ENCODE measurements around the gene ATP6V0E1.
A peak's percentile ranks its signal among the peaks of the same experiment; 100 is the strongest.

The ATP6V0E1 gene

DNA sequence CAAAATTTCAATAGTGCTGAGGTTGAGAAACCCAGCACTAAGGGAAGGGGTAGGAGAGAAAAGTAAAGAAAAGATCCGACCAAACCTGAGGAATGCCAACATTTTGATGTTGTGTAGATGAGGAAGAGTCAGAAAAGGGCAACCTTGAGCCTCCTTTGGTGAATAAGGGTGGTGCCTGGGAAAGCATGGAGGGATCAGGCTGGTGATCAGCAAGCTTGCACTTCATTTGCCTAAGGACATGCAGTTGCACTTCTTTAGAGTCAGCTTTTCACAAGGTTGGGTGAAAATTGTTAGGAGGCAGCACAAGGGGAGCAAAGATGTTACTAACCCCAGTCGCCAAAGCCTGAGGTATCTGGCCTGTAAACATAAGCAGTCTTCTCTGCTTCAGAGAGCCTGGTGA, 20.4 kb downstream of the ATP6V0E1 start:
- H3K9me3 ChIP-seq (ENCODE audit: control insufficient read depth, insufficient read depth, low read depth, low read length) = no peaks in the 10 kb centered on the region
- no peak overlapping the region for H3K9ac ChIP-seq (ENCODE audit: low read length)
- no peaks in the 10 kb centered on the region; the same call in 1 of the 2 replicates for H3K36me3 ChIP-seq (ENCODE audit: control insufficient read depth, insufficient read depth, low read length)
- H3K4me1 ChIP-seq (ENCODE audit: control insufficient read depth, insufficient read depth, low read length) = no peaks in the 10 kb centered on the region; the same call in 1 of the 2 replicates
- H3K27ac ChIP-seq (ENCODE audit: low read depth, low read length) = no peak overlapping the region
- H3K27me3 ChIP-seq (ENCODE audit: control insufficient read depth, insufficient read depth, low read length) = no peaks in the 10 kb centered on the region
- H3K4me3 ChIP-seq (ENCODE audit: low read depth, low read length) = no peak overlapping the region

GRCh38 chr5:173004447-173004846, 20.9 kb downstream of the ATP6V0E1 start:
- Histone ChIP-seq H3K4me3 (ENCODE audit: low read depth, low read length) (no peak overlapping the region), H3K27ac (ENCODE audit: low read depth, low read length) (no peak overlapping the region), H3K9me3 (ENCODE audit: control insufficient read depth, insufficient read depth, low read depth, low read length) (no peaks in the 10 kb centered on the region), H3K36me3 (ENCODE audit: control insufficient read depth, insufficient read depth, low read length) (no peaks in the 10 kb centered on the region; the same call in 1 of the 2 replicates), H3K4me1 (ENCODE audit: control insufficient read depth, insufficient read depth, low read length) (no peaks in the 10 kb centered on the region; the same call in 1 of the 2 replicates), H3K27me3 (ENCODE audit: control insufficient read depth, insufficient read depth, low read length) (no peaks in the 10 kb centered on the region), H3K9ac (ENCODE audit: low read length) (no peak overlapping the region)

DNA sequence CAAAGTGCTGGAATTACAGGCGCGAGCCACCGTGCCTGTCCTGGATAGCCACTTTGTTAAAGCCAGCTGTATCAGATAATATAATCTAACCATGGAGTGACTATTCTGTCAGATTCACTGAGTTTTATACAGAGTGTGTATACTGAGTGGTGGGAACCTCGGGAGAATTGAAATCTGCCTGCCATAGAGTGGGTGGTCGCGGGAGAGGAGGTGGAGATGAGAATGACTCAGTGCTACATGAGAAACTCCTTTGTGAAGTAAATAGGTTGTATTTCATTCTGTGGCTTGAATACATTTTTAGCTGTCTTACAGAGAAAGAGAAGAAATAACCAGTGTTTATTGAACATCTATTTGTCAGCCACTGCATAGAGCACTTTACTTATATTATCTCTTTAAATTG, 26.4 kb downstream of the ATP6V0E1 start:
- Histone ChIP-seq H3K4me1 (ENCODE audit: control insufficient read depth, insufficient read depth, low read length) (peaks cover 3% of the 10 kb centered on the region; the same call in 1 of the 2 replicates), H3K27me3 (ENCODE audit: control insufficient read depth, insufficient read depth, low read length) (no peaks in the 10 kb centered on the region), H3K4me3 (ENCODE audit: low read depth, low read length) (no peak overlapping the region), H3K9ac (ENCODE audit: low read length) (no peak overlapping the region), H3K9me3 (ENCODE audit: control insufficient read depth, insufficient read depth, low read depth, low read length) (no peaks in the 10 kb centered on the region), H3K27ac (ENCODE audit: low read depth, low read length) (no peak overlapping the region), H3K36me3 (ENCODE audit: control insufficient read depth, insufficient read depth, low read length) (no peaks in the 10 kb centered on the region)

GRCh38 chr5:173010547-173011464, 27.2 kb downstream of the ATP6V0E1 start:
- Histone ChIP-seq H3K9me3 (ENCODE audit: control insufficient read depth, insufficient read depth, low read depth, low read length) (no peaks in the 10 kb centered on the region), H3K4me3 (ENCODE audit: low read depth, low read length) (no peak overlapping the region), H3K36me3 (ENCODE audit: control insufficient read depth, insufficient read depth, low read length) (no peaks in the 10 kb centered on the region), H3K4me1 (ENCODE audit: control insufficient read depth, insufficient read depth, low read length) (peaks cover 8% of the 10 kb centered on the region; the same call in 1 of the 2 replicates), H3K9ac (ENCODE audit: low read length) (no peak overlapping the region), H3K27ac (ENCODE audit: low read depth, low read length) (no peak overlapping the region), H3K27me3 (ENCODE audit: control insufficient read depth, insufficient read depth, low read length) (no peaks in the 10 kb centered on the region)

DNA sequence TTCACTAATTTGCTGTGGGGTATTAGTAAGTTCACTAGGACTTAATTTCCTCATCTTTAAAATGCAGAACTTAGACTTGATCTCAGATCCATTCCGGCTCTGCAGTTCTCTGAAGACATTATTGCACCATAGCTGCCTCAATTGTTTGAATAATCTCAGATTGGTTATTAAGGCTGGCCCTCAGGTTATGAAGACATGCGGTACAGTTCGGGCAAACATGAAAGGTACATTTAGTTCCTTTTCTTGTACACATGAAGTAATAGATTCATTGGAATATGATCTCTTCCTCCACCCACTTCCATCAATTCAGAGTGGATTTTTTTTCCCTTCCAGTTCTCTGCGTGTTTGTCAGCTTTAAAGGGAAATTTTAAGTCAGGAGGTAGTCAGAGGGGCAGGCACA, 28.0 kb downstream of the ATP6V0E1 start:
- H3K27ac ChIP-seq (ENCODE audit: low read depth, low read length) = no peak overlapping the region
- no peak overlapping the region for H3K4me3 ChIP-seq (ENCODE audit: low read depth, low read length)
- H3K9me3 ChIP-seq (ENCODE audit: control insufficient read depth, insufficient read depth, low read depth, low read length) = no peaks in the 10 kb centered on the region
- peaks cover 15% of the 10 kb centered on the region for H3K4me1 ChIP-seq (ENCODE audit: control insufficient read depth, insufficient read depth, low read length)
- no peak overlapping the region for H3K9ac ChIP-seq (ENCODE audit: low read length)
- no peaks in the 10 kb centered on the region for H3K27me3 ChIP-seq (ENCODE audit: control insufficient read depth, insufficient read depth, low read length)
- H3K36me3 ChIP-seq (ENCODE audit: control insufficient read depth, insufficient read depth, low read length) = no peaks in the 10 kb centered on the region

DNA sequence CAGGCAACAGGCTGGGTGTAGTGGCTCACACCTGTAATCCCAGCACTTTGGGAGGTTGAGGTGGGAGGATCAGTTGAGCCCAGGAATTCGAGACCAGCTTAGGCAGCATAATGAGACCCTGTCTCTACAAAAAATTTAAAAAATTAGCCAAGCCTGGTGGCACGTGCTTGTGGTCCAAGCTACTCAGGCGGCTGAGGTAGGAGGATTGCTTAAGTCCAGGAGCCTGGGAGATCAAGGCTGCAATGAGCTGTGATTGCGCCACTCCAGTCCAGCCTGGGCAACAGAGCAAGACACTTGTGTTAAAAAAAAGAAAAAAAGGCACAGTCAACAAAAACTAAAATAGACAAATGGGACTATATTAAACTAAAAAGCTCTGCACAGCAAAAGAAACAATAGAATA, 29.3 kb downstream of the ATP6V0E1 start:
- Histone ChIP-seq H3K4me3 (ENCODE audit: low read depth, low read length) (no peak overlapping the region), H3K9ac (ENCODE audit: low read length) (no peak overlapping the region), H3K4me1 (ENCODE audit: control insufficient read depth, insufficient read depth, low read length) (peaks cover 20% of the 10 kb centered on the region), H3K9me3 (ENCODE audit: control insufficient read depth, insufficient read depth, low read depth, low read length) (no peaks in the 10 kb centered on the region), H3K27ac (ENCODE audit: low read depth, low read length) (no peak overlapping the region), H3K36me3 (ENCODE audit: control insufficient read depth, insufficient read depth, low read length) (no peaks in the 10 kb centered on the region), H3K27me3 (ENCODE audit: control insufficient read depth, insufficient read depth, low read length) (no peaks in the 10 kb centered on the region)

GRCh38 chr5:173014671-173015070, 31.1 kb downstream of the ATP6V0E1 start:
- Histone ChIP-seq H3K4me1 (ENCODE audit: control insufficient read depth, insufficient read depth, low read length) (peaks cover 20% of the 10 kb centered on the region), H3K4me3 (ENCODE audit: low read depth, low read length) (no peak overlapping the region), H3K9me3 (ENCODE audit: control insufficient read depth, insufficient read depth, low read depth, low read length) (no peaks in the 10 kb centered on the region), H3K27me3 (ENCODE audit: control insufficient read depth, insufficient read depth, low read length) (no peaks in the 10 kb centered on the region), H3K9ac (ENCODE audit: low read length) (no peak overlapping the region), H3K36me3 (ENCODE audit: control insufficient read depth, insufficient read depth, low read length) (0 out of 2 replicates have a peak, but pooled peaks cover 3% of the 10 kb centered on the region), H3K27ac (ENCODE audit: low read depth, low read length) (no peak overlapping the region)

- no peaks in the 10 kb centered on the region for H3K9me3 ChIP-seq (ENCODE audit: control insufficient read depth, insufficient read depth, low read depth, low read length)
- H3K27me3 ChIP-seq (ENCODE audit: control insufficient read depth, insufficient read depth, low read length) = no peaks in the 10 kb centered on the region
- H3K4me1 ChIP-seq (ENCODE audit: control insufficient read depth, insufficient read depth, low read length) = peaks cover 17% of the 10 kb centered on the region
- no peak overlapping the region for H3K27ac ChIP-seq (ENCODE audit: low read depth, low read length)
- no peak overlapping the region for H3K9ac ChIP-seq (ENCODE audit: low read length)
- no peak overlapping the region for H3K4me3 ChIP-seq (ENCODE audit: low read depth, low read length)
- peaks cover 8% of the 10 kb centered on the region for H3K36me3 ChIP-seq (ENCODE audit: control insufficient read depth, insufficient read depth, low read length)
Measured at GRCh38 chr5:173015192-173015591, 31.6 kb downstream of the ATP6V0E1 start.

GRCh38 chr5:173015598-173016455, 32.3 kb downstream of the ATP6V0E1 start:
- Histone ChIP-seq H3K27me3 (ENCODE audit: control insufficient read depth, insufficient read depth, low read length) (no peaks in the 10 kb centered on the region), H3K9ac (ENCODE audit: low read length) (no peak overlapping the region), H3K27ac (ENCODE audit: low read depth, low read length) (0 out of 2 replicates have a peak overlapping the region, but pooled peaks have one; percentile 1), H3K4me1 (ENCODE audit: control insufficient read depth, insufficient read depth, low read length) (peaks cover 17% of the 10 kb centered on the region), H3K36me3 (ENCODE audit: control insufficient read depth, insufficient read depth, low read length) (peaks cover 9% of the 10 kb centered on the region), H3K9me3 (ENCODE audit: control insufficient read depth, insufficient read depth, low read depth, low read length) (no peaks in the 10 kb centered on the region), H3K4me3 (ENCODE audit: low read depth, low read length) (no peak overlapping the region)

DNA sequence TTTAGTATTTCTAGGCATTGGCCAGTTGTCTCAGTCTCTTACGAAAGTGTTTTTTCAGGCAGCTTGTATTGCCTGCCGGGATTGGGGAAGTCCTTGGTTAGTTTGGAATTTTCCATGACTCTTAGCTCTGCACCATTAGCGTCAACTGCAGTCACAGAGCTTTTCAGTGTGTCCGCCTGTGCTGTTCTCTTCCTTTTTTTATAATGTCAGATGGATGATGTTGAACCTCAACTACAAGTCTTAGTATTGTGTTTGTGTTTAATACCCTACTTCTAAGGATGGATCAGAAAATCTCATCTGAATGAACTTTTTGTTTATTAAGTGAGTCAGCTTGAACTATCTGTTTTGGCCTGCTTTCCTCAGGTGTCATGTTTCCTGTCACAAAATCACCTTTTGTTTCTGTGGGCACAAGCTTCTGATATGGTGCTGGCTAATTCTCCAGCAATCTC, 33.1 kb downstream of the ATP6V0E1 start:
- H3K4me1 ChIP-seq (ENCODE audit: control insufficient read depth, insufficient read depth, low read length) = peaks cover 17% of the 10 kb centered on the region
- no peaks in the 10 kb centered on the region for H3K27me3 ChIP-seq (ENCODE audit: control insufficient read depth, insufficient read depth, low read length)
- no peak overlapping the region for H3K9ac ChIP-seq (ENCODE audit: low read length)
- 0 out of 2 replicates have a peak overlapping the region, but pooled peaks have one; percentile 1 for H3K27ac ChIP-seq (ENCODE audit: low read depth, low read length)
- no peaks in the 10 kb centered on the region for H3K9me3 ChIP-seq (ENCODE audit: control insufficient read depth, insufficient read depth, low read depth, low read length)
- H3K4me3 ChIP-seq (ENCODE audit: low read depth, low read length) = no peak overlapping the region
- peaks cover 9% of the 10 kb centered on the region for H3K36me3 ChIP-seq (ENCODE audit: control insufficient read depth, insufficient read depth, low read length)

Measured in HUES6 (cell line).